Measurements from ENCODE around the gene ACADSB. TPM values are rescaled to one million over a fixed set of nuclear protein-coding genes. Genes with fewer than 3 reads are reported as not detected.

The ACADSB gene
- total and polyA plus RNA-seq, 2 experiments from 2014 or later = 40.6 to 50.6 TPM

DNA sequence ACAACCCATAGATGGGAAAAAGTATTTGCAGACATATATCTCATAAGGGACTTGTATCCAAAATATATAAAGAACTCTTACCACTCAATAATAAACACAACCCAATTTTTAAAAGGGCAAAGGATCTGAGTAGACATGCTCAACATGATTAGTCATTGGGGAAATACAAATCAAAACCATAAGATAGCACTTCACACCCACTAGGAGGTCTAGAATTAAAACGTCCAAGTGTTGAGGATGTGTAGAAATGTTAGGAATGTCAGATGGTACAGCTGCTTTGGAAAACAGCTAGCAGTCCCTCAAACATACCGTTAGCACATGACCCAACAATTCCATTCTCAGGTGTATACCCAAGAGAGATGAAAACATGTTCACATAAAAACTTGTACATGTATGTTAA is 20.3 kb upstream of the ACADSB start:
- Histone ChIP-seq H3K27ac (no peak overlapping the region), H3K27me3 (no peaks in the 10 kb centered on the region), H3K9me3 (ENCODE audit: low read depth) (no peaks in the 10 kb centered on the region), H3K79me2 (no peaks in the 10 kb centered on the region), H3K4me1 (ENCODE audit: insufficient read depth) (no peaks in the 10 kb centered on the region), H3K9me2 (replicated peaks; ENCODE audit: insufficient read depth) (no peaks in the 10 kb centered on the region), H2AFZ (no peak overlapping the region), H3K4me3 (no peak overlapping the region), H4K20me1 (ENCODE audit: insufficient read depth, poor library complexity, severe bottlenecking) (no peaks in the 10 kb centered on the region), H3K4me2 (no peak overlapping the region), H3K36me3 (replicated peaks; ENCODE audit: insufficient read depth, low read depth) (no peaks in the 10 kb centered on the region)
- DNase-seq (ENCODE audit: low spot score) = no peak
- WGBS (ENCODE audit: low lambda C conversion rate, missing lambda C conversion rate) = 85% methylated on average over 2 of the region's 2 CpGs
- TF ChIP-seq EZH2 (IDR thresholded peaks at IDR 0.05; ENCODE audit: borderline replicate concordance) = no peak
- no peak for TF ChIP-seq CTCF (IDR thresholded peaks at IDR 0.05; ENCODE audit: poor library complexity)
- no peak for TF ChIP-seq EZH2phosphoT487 (IDR thresholded peaks at IDR 0.05; ENCODE audit: low read depth, severe bottlenecking, unreplicated experiment)

GRCh38 chr10:122990278-122990677 is 18.5 kb upstream of the ACADSB start:
- H3K4me3 ChIP-seq = no peak overlapping the region
- H3K36me3 ChIP-seq (replicated peaks; ENCODE audit: insufficient read depth, low read depth) = no peaks in the 10 kb centered on the region
- H3K9me3 ChIP-seq (ENCODE audit: low read depth) = no peaks in the 10 kb centered on the region
- H3K27me3 ChIP-seq = no peaks in the 10 kb centered on the region
- no peaks in the 10 kb centered on the region for H4K20me1 ChIP-seq (ENCODE audit: insufficient read depth, poor library complexity, severe bottlenecking)
- 83% methylated on average over 5 of the region's 5 CpGs for WGBS (ENCODE audit: low lambda C conversion rate, missing lambda C conversion rate)
- no peaks in the 10 kb centered on the region for H3K9me2 ChIP-seq (replicated peaks; ENCODE audit: insufficient read depth)
- H3K4me1 ChIP-seq (ENCODE audit: insufficient read depth) = no peaks in the 10 kb centered on the region
- DNase-seq (ENCODE audit: low spot score) = no peak
- no peak overlapping the region for H3K27ac ChIP-seq
- no peak for TF ChIP-seq EZH2phosphoT487 (IDR thresholded peaks at IDR 0.05; ENCODE audit: low read depth, severe bottlenecking, unreplicated experiment)
- no peak for TF ChIP-seq CTCF (IDR thresholded peaks at IDR 0.05; ENCODE audit: poor library complexity)
- TF ChIP-seq EZH2 (IDR thresholded peaks at IDR 0.05; ENCODE audit: borderline replicate concordance) = no peak
- no peaks in the 10 kb centered on the region for H3K79me2 ChIP-seq
- no peak overlapping the region for H3K4me2 ChIP-seq
- H2AFZ ChIP-seq = no peak overlapping the region

- H3K36me3 ChIP-seq (replicated peaks; ENCODE audit: insufficient read depth, low read depth) = no peaks in the 10 kb centered on the region
- no peak overlapping the region for H3K27ac ChIP-seq
- H3K27me3 ChIP-seq = no peaks in the 10 kb centered on the region
- no peak for DNase-seq (ENCODE audit: low spot score)
- no peak overlapping the region for H3K4me2 ChIP-seq
- no peak overlapping the region for H2AFZ ChIP-seq
- no peaks in the 10 kb centered on the region for H4K20me1 ChIP-seq (ENCODE audit: insufficient read depth, poor library complexity, severe bottlenecking)
- 94% methylated on average over 1 of the region's 1 CpG for WGBS (ENCODE audit: low lambda C conversion rate, missing lambda C conversion rate)
- no peak overlapping the region for H3K4me3 ChIP-seq
- no peaks in the 10 kb centered on the region for H3K4me1 ChIP-seq (ENCODE audit: insufficient read depth)
- no peak for TF ChIP-seq EZH2phosphoT487 (IDR thresholded peaks at IDR 0.05; ENCODE audit: low read depth, severe bottlenecking, unreplicated experiment)
- no peak for TF ChIP-seq CTCF (IDR thresholded peaks at IDR 0.05; ENCODE audit: poor library complexity)
- no peak for TF ChIP-seq EZH2 (IDR thresholded peaks at IDR 0.05; ENCODE audit: borderline replicate concordance)
- H3K9me3 ChIP-seq (ENCODE audit: low read depth) = no peaks in the 10 kb centered on the region
- no peaks in the 10 kb centered on the region for H3K9me2 ChIP-seq (replicated peaks; ENCODE audit: insufficient read depth)
- H3K79me2 ChIP-seq = peaks cover 5% of the 10 kb centered on the region
Observed at GRCh38 chr10:122992031-122992585, 16.7 kb upstream of the ACADSB start.

Measured in hepatocyte (in vitro differentiated cells).